GM18907 (cell line): ENCODE measurements around the gene KRTAP5-4.
A peak's percentile ranks its signal among the peaks of the same experiment; 100 is the strongest.

Experiments
- ATAC-seq: cut with Tn5 transposase; IDR thresholded peaks from one replicate; pipeline ENCODE4 v1.9.1; 2021; ENCODE audit warnings: mild to moderate bottlenecking, moderate library complexity; ENCODE audit not compliant: unreplicated experiment

The KRTAP5-4 gene

GRCh38 chr11:1574238-1574932, 47.6 kb downstream of the KRTAP5-4 start:
- peak; percentile 44 for ATAC-seq

GRCh38 chr11:1573903-1574237, 48.1 kb downstream of the KRTAP5-4 start:
- no peak for ATAC-seq

- no peak for ATAC-seq
These were observed 48.6 kb downstream of the KRTAP5-4 start for GRCh38 chr11:1573077-1573902.

GRCh38 chr11:1572197-1573076, 49.5 kb downstream of the KRTAP5-4 start, which contains the start of gene DUSP8:
TSS of gene DUSP8 (minus strand) at chr11:1572271. CDS start at chr11:1565826, 6,445 bp downstream.
- ATAC-seq = no peak

GRCh38 chr11:1571760-1572196, 50.2 kb downstream of the KRTAP5-4 start:
- ATAC-seq = no peak
